HL-60 (cell line): ENCODE data around the gene KAT6B.

ENCODE experiments used
- CTCF ChIP-seq: IDR thresholded peaks from one replicate; pipeline ENCODE4 v1.5.1; 2011; ENCODE audit warnings: low read length, control low read depth, inconsistent platforms; ENCODE audit not compliant: insufficient read depth
- POLR2AphosphoS5 ChIP-seq: IDR thresholded peaks from 2 replicates; pipeline ENCODE4 v1.6.1; 2012; ENCODE audit warnings: low read depth
- REST ChIP-seq: IDR thresholded peaks from 2 replicates; pipeline ENCODE4 v1.6.1; 2012; ENCODE audit warnings: low read depth; ENCODE audit not compliant: insufficient replicate concordance
- SPI1 ChIP-seq: IDR thresholded peaks from 2 replicates; pipeline ENCODE4 v1.6.1; 2012; ENCODE audit warnings: low read depth, mild to moderate bottlenecking, borderline replicate concordance

- no peak for TF ChIP-seq CTCF
- no peak for TF ChIP-seq POLR2AphosphoS5
- no peak for TF ChIP-seq REST
- TF ChIP-seq SPI1 = no peak
Measured at GRCh38 chr10:74994854-74995253, 168.5 kb downstream of the KAT6B start.
